ENCODE results near the gene CDH13. TPM values are rescaled to one million over a fixed set of nuclear protein-coding genes. Genes with fewer than 3 reads are reported as not detected.

Gene CDH13
- total RNA-seq, 2 donors from 2014 or later = 2.9 TPM; not detected in 1

DNA sequence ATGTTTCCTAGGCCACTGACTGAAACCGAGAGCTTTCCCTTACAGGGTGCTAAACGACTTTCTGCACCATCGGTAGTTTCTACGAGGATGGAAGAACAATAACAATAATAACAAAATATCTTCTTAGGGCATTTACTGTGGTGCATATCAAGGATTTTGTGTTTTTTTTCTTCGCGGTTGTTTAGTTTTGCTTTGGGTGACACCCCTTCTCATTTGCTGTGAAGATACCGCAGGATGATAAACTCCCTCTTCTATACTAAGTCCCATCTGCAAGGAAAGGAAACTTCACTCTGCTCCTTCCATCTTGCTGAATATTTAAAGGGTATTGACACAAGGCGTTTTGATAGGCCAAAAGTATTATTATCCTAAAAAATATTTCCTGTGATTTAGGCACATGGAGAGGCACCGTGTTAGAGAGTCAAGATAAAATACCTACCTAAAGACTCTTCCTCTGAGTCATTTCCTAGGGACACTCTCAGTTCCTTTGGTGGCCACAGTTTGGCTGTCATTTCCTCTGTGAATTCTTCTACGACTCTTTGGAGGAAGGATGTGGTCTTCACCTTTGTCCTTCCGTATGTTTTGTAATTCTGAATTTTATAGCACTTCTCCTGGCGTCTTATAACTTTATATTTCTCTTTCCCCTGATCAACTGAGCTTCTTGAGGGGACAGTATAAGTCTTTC, 318.8 kb downstream of the CDH13 start:
- no peak overlapping the region for H3K4me3 ChIP-seq
- no peaks in the 10 kb centered on the region for H3K36me3 ChIP-seq (replicated peaks in 1 of 2; ENCODE audit: insufficient read depth in 1 of 2, low read depth in 2 of 2)
- H3K4me1 ChIP-seq = no peaks in the 10 kb centered on the region
- DNase-seq = no peak
- TF ChIP-seq POLR2A (IDR thresholded peaks at IDR 0.05) = no peak
- TF ChIP-seq, protein P1, sequence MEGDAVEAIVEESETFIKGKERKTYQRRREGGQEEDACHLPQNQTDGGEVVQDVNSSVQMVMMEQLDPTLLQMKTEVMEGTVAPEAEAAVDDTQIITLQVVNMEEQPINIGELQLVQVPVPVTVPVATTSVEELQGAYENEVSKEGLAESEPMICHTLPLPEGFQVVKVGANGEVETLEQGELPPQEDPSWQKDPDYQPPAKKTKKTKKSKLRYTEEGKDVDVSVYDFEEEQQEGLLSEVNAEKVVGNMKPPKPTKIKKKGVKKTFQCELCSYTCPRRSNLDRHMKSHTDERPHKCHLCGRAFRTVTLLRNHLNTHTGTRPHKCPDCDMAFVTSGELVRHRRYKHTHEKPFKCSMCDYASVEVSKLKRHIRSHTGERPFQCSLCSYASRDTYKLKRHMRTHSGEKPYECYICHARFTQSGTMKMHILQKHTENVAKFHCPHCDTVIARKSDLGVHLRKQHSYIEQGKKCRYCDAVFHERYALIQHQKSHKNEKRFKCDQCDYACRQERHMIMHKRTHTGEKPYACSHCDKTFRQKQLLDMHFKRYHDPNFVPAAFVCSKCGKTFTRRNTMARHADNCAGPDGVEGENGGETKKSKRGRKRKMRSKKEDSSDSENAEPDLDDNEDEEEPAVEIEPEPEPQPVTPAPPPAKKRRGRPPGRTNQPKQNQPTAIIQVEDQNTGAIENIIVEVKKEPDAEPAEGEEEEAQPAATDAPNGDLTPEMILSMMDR (IDR thresholded peaks at IDR 0.05) = no peak
- H3K27me3 ChIP-seq = no peaks in the 10 kb centered on the region
- H3K9me3 ChIP-seq = no peaks in the 10 kb centered on the region
- H3K27ac ChIP-seq = no peak overlapping the region
- ATAC-seq = no peak
- intact Hi-C loops (cut with DNase I) = no loop called here
- WGBS, 2 donors = 63 to 69% methylated on average over 12 of the region's 12 CpGs

DNA sequence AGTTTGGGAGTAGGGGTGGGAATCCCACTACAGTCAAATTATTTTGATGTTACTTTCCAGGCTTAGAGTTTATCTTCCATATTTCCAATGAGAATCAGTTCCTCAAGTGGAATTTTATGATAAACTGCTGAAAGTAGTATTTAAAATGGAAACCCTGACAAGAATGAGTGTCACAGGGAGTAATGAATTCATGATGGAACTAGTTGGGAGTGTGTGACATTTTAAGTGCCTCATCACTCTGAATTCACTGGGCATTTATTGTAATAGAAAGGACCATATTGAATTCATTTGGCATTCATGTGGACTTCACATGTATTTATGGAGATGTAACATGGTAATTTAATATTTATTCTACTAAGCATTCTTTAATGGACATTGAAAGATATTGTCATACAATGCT, 320.9 kb downstream of the CDH13 start:
- no peak overlapping the region for H3K27ac ChIP-seq
- H3K9me3 ChIP-seq = no peaks in the 10 kb centered on the region
- TF ChIP-seq POLR2A (IDR thresholded peaks at IDR 0.05) = no peak
- TF ChIP-seq, protein P1 (IDR thresholded peaks at IDR 0.05) = no peak
- ATAC-seq (no peak), DNase-seq (no peak)
- intact Hi-C loops (cut with DNase I) = no loop called here
- no peak overlapping the region for H3K4me3 ChIP-seq
- no peaks in the 10 kb centered on the region for H3K36me3 ChIP-seq (replicated peaks in 1 of 2; ENCODE audit: insufficient read depth in 1 of 2, low read depth in 2 of 2)
- no peaks in the 10 kb centered on the region for H3K4me1 ChIP-seq
- H3K27me3 ChIP-seq = no peaks in the 10 kb centered on the region

DNA sequence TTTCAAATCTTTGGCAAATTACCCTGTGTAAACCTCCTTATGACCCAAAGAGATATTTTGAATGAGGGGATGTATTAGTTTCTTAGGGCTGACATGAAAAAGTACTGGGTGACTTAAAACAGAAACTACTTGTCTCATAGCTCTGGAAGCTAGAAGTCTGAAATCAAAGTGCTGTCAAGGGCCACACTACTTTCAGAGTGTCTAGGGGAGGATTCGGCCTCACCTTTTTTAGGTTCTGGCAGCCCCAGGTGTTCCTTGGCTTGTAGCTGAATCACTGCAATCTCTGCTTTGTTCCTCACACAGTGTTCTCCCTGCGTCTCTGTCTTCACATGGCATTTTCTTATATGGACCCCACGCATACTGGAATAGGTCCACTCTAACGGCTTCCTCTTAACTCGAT, 322.2 kb downstream of the CDH13 start:
- Histone ChIP-seq H3K27ac (no peak overlapping the region), H3K4me3 (no peak overlapping the region), H3K4me1 (no peaks in the 10 kb centered on the region), H3K27me3 (no peaks in the 10 kb centered on the region), H3K9me3 (no peaks in the 10 kb centered on the region), H3K36me3 (replicated peaks in 1 of 2; ENCODE audit: insufficient read depth in 1 of 2, low read depth in 2 of 2) (no peaks in the 10 kb centered on the region)
- no peak for ATAC-seq
- DNase-seq = no peak
- WGBS, 2 donors = 60% methylated on average over 5 of the region's 5 CpGs
- intact Hi-C loops (cut with DNase I) = no loop called here
- TF ChIP-seq, protein P1 (IDR thresholded peaks at IDR 0.05) = no peak
- TF ChIP-seq POLR2A (IDR thresholded peaks at IDR 0.05) = no peak

DNA sequence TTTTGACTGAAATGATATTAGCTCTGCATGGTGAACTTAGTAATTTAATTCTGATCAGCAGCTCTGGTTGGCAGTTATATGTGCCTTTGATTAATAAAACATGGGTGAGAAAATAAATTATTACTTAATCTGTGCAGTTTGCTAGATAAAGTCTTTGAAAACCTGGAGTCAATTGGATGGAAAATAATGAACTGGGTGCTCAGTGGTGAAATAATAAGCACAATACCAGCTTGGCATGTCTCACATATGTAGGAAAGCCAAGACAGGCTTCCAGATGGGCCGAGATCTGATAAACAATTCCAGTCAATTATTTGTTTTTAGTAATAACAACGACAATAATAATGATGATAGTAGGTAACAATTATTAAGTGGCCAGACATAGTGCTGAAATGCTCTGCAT, 326.7 kb downstream of the CDH13 start:
- Histone ChIP-seq H3K4me3 (no peak overlapping the region), H3K27ac (no peak overlapping the region), H3K9me3 (no peaks in the 10 kb centered on the region), H3K27me3 (no peaks in the 10 kb centered on the region), H3K4me1 (no peaks in the 10 kb centered on the region), H3K36me3 (replicated peaks in 1 of 2; ENCODE audit: insufficient read depth in 1 of 2, low read depth in 2 of 2) (no peaks in the 10 kb centered on the region)
- DNase-seq (no peak), ATAC-seq (no peak)
- WGBS, 2 donors = 46 to 60% methylated on average over 2 of the region's 2 CpGs
- no peak for TF ChIP-seq POLR2A (IDR thresholded peaks at IDR 0.05)
- TF ChIP-seq, protein P1 (IDR thresholded peaks at IDR 0.05) = no peak
- intact Hi-C loops (cut with DNase I) = no loop called here

DNA sequence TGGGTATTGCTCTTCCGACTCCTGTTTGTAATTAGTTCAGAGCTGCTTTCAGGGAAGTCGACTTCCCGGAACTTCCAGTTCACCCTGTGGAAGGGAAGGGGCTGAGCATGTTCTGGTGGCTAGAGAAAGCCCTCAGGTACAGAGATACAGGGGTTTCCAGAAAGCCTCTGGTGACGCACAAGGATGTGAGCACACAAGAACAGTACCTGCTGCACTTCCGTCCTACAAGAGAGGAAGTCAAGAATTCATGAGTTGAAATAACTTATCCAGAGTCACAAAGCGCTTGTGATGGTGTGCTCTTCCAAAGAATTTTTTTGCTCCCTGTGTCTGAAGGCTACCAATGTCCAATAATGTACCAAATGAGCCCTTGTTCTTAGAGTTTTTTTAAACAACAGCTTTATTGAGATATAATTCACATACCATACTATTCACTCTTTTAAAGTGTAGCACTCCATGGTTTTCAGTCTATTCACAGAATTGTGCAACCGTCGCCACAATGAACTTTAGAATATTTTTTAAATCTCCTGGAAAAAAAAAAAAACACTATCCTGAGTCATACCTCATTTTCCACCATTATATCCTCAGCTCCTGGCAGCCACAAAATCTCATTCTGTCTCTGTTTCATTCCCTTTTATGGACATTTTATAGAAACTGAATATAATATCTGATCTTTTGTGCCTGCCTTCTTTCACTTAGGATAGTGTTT, 327.6 kb downstream of the CDH13 start:
- Histone ChIP-seq H3K27ac (no peak overlapping the region), H3K27me3 (no peaks in the 10 kb centered on the region), H3K4me3 (no peak overlapping the region), H3K9me3 (no peaks in the 10 kb centered on the region), H3K36me3 (replicated peaks in 1 of 2; ENCODE audit: insufficient read depth in 1 of 2, low read depth in 2 of 2) (no peaks in the 10 kb centered on the region), H3K4me1 (no peaks in the 10 kb centered on the region)
- no peak for TF ChIP-seq POLR2A (IDR thresholded peaks at IDR 0.05)
- TF ChIP-seq, protein P1 (IDR thresholded peaks at IDR 0.05) = no peak
- no peak for ATAC-seq
- WGBS, 2 donors = 62 to 66% methylated on average over 8 of the region's 8 CpGs
- DNase-seq = no peak
- intact Hi-C loops (cut with DNase I) = no loop called here

Data from body of pancreas (tissue), 4 donors.